Heart left ventricle (tissue), 16 donors: ENCODE results near the gene TMEM14A. TPM values are rescaled to one million over a fixed set of nuclear protein-coding genes. Genes with fewer than 3 reads are reported as not detected.

Source experiments
- ATAC-seq, 4 donors: fragments of 200-7000 bp; cut with Tn5 transposase; one replicate each; pipeline ENCODE4 v1.9.1; 2020 to 2022; ENCODE audit warnings: moderate library complexity in 4 of 4, mild to moderate bottlenecking in 3 of 4, moderate number of reproducible peaks in 1 of 4
- DNase-seq, 5 donors: peaks; one replicate each; pipeline ENCODE4 v3.0.0-alpha.2; 2020
- H3K27ac ChIP-seq, 12 donors: fragments of 200-600 bp; sonication (generic) in 4 of 12; one replicate each; pipeline versions ENCODE4 v1.5.0 to v1.8.0; 2016 to 2022; ENCODE audit warnings: mild to moderate bottlenecking in 2 of 12
- H3K27me3 ChIP-seq, 9 donors: fragments of 200-600 bp; sonication (generic) in 2 of 9; one replicate each; pipeline versions ENCODE4 v1.5.1 to v1.8.0; 2016 to 2022; ENCODE audit warnings: mild to moderate bottlenecking in 3 of 9
- H3K36me3 ChIP-seq, 9 donors: fragments of 200-600 bp; sonication (generic) in 2 of 9; one replicate each; pipeline versions ENCODE4 v1.5.0 to v1.8.0; 2018 to 2022; ENCODE audit warnings: mild to moderate bottlenecking in 2 of 9
- H3K4me1 ChIP-seq, 12 donors: fragments of 200-600 bp; sonication (generic) in 4 of 12; one replicate each; pipeline versions ENCODE4 v1.5.0 to v1.8.0; 2016 to 2022; ENCODE audit warnings: mild to moderate bottlenecking in 3 of 12
- H3K4me3 ChIP-seq, 12 donors: fragments of 200-600 bp; sonication (generic) in 4 of 12; one replicate each; pipeline versions ENCODE4 v1.5.0 to v1.8.0; 2017 to 2022; ENCODE audit warnings: mild to moderate bottlenecking in 9 of 12, moderate library complexity in 4 of 12
- H3K9me3 ChIP-seq, 12 donors: fragments of 200-600 bp; sonication (generic) in 4 of 12; one replicate each; pipeline versions ENCODE4 v1.5.0 to v1.8.0; 2016 to 2022; ENCODE audit warnings: mild to moderate bottlenecking in 1 of 12
- POLR2A ChIP-seq, 2 donors: fragments of 450-650 bp; IDR thresholded peaks; one replicate each; pipeline ENCODE4 v1.6.1; 2017; ENCODE audit warnings: antibody characterized with exemption in 2 of 2, mild to moderate bottlenecking in 2 of 2, moderate library complexity in 2 of 2
- WGBS, 4 donors: extraction: QIAGEN DNeasy Blood & Tissue Kit in 2 of 4; methylation state at CpG; one replicate each; pipeline versions ENCODE4 v1.1.5 to v1.1.7; 2013 to 2018; 5-methylcytosine and 5-hydroxymethylcytosine counted together
- intact Hi-C, 10 donors: fragments of 100-400 bp; cut with DNase I; formaldehyde crosslinking; loops; one replicate each; pipeline versions ENCODE4 v1.11.1 to v1.14.2; 2022
- polyA plus RNA-seq, 2 donors: library from polyadenylated mRNA; stranded (reverse); fragments of 200-250 nt; gene quantifications; one replicate each; pipeline ENCODE4 v1.2.3, GENCODE V29; 2013
- total RNA-seq, 9 donors: library from RNA; depleted of rRNA in 2 of 9; stranded (reverse); fragments of >200 nt in 2 of 9; fragmentation: NEBNext Ultra II Directional in 3 of 9; extraction: Animal tissue kit (Norgen Biotek cat#: 25700) in 3 of 9; gene quantifications; one replicate each; pipeline versions ENCODE4 v1.1.0 to v1.2.4, GENCODE V29; 2016 to 2023
- TF ChIP-seq, protein P1 (sequence below), 12 donors: fragments of 200-600 bp; sonication (generic) in 4 of 12; IDR thresholded peaks; one replicate each; pipeline versions ENCODE4 v1.5.0 to v1.8.0; 2018 to 2022; ENCODE audit warnings: antibody characterized with exemption in 12 of 12, mild to moderate bottlenecking in 5 of 12
- donor health status: ischemic (EF 13 %, LVEDD 7.1; RV severe dilation, severe dysfunction).
- donor health status: healthy with polysubstance abuse.
- donor health status: DM: no; HTN: yes; CAD: no.
- donor health status: DM: no; HTN: no; CAD: no.
- donor health status: ischemic (EF 25% LVEDD 6.9; RV normal size, moderate dysfunction).
- donor health status: ischemic (EF 25% LVEDD 5.7; RV mildly dilated, moderate dysfunction).
- donor health status: healthy.
- donor health status: DM: yes; HTN: yes; CAD: no.
- donor health status: ischemic (EF 35%, LVEDD 5.7; RV mildly dilated, moderate dysfunction).
- donor health status: nonischemic (EF 11% LVEDD 7.7; RV severe dilation, severe dysfunction).
- donor health status: DM: yes; HTN: yes; CAD: no.
- donor health status: PGD.
- donor health status: ischemic (EF 29% LVEDD 5.4; RV normal size, mild dysfunction).
- donor health status: nonischemic (EF 23%, LVEDD 6.1; RV moderate dilation, normal function).

TMEM14A gene
- total and polyA plus RNA-seq, 11 donors, result 5.0 to 13.5 (median 8.0) TPM

GRCh38 chr6:52639493-52639892 lies 31.4 kb upstream of the TMEM14A start:
- H3K27me3 ChIP-seq, result peaks cover 0 to 5% (median 0%) of the 10 kb centered on the region in 9 donors
- no peak for TF ChIP-seq POLR2A (IDR thresholded peaks at IDR 0.05)
- TF ChIP-seq, protein P1, sequence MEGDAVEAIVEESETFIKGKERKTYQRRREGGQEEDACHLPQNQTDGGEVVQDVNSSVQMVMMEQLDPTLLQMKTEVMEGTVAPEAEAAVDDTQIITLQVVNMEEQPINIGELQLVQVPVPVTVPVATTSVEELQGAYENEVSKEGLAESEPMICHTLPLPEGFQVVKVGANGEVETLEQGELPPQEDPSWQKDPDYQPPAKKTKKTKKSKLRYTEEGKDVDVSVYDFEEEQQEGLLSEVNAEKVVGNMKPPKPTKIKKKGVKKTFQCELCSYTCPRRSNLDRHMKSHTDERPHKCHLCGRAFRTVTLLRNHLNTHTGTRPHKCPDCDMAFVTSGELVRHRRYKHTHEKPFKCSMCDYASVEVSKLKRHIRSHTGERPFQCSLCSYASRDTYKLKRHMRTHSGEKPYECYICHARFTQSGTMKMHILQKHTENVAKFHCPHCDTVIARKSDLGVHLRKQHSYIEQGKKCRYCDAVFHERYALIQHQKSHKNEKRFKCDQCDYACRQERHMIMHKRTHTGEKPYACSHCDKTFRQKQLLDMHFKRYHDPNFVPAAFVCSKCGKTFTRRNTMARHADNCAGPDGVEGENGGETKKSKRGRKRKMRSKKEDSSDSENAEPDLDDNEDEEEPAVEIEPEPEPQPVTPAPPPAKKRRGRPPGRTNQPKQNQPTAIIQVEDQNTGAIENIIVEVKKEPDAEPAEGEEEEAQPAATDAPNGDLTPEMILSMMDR (IDR thresholded peaks at IDR 0.05), result no peak
- ATAC-seq, result no peak

GRCh38 chr6:52640170-52640569 lies 30.7 kb upstream of the TMEM14A start:
- H3K4me1 ChIP-seq, result peaks cover 0 to 22% (median 0%) of the 10 kb centered on the region in 12 donors
- WGBS, 4 donors, result 50 to 59% (median 54%) methylated on average over 11 of the region's 11 CpGs
- DNase-seq (no peak), ATAC-seq (peak in 2 of 4 donors; percentile 49 to 60)
- H3K27me3 ChIP-seq, result peaks cover 0 to 5% (median 0%) of the 10 kb centered on the region in 9 donors
- no peak overlapping the region for H3K27ac ChIP-seq
- H3K36me3 ChIP-seq, result no peaks in the 10 kb centered on the region
- intact Hi-C loops, result no loop called here
- TF ChIP-seq, protein P1 (IDR thresholded peaks at IDR 0.05), result no peak
- TF ChIP-seq POLR2A (IDR thresholded peaks at IDR 0.05), result no peak
- H3K4me3 ChIP-seq, result no peak overlapping the region
- no peaks in the 10 kb centered on the region for H3K9me3 ChIP-seq

More at GRCh38 chr6:52639493-52639892, 31.4 kb upstream of the TMEM14A start:
- 92 to 98% (median 94%) methylated on average over 2 of the region's 2 CpGs for WGBS, 4 donors
- intact Hi-C loops, result no loop called here
- Histone ChIP-seq H3K27ac (no peak overlapping the region), H3K4me3 (no peak overlapping the region), H3K9me3 (no peaks in the 10 kb centered on the region), H3K4me1 (peaks cover 0 to 22% (median 0%) of the 10 kb centered on the region in 12 donors), H3K36me3 (no peaks in the 10 kb centered on the region)
- DNase-seq, result no peak

DNA sequence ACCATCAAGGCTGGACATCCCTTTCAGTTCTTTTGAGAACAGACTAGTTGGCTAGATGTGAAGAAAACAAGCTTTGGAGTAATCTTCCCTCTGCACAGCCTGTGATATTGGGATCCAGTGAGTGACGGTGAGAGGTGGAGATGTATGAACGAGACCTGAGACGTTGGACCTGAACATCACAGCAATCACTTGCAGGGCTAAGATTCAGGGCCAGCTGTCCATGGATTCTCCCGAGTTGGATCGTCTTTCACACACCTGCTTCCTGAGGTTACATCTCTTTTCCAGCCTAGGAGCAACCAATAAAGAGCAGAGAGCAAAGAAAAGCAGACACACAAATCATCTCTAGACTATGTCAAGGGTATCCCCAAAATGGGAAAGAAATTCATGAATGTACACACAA lies 30.0 kb upstream of the TMEM14A start:
- Histone ChIP-seq H3K36me3 (no peaks in the 10 kb centered on the region), H3K9me3 (no peaks in the 10 kb centered on the region), H3K4me1 (peaks cover 0 to 22% (median 0%) of the 10 kb centered on the region in 12 donors), H3K27me3 (peaks cover 0 to 12% (median 0%) of the 10 kb centered on the region in 9 donors), H3K27ac (peak overlapping the region in 1 of 12 donors; percentile 69), H3K4me3 (no peak overlapping the region)
- TF ChIP-seq POLR2A (IDR thresholded peaks at IDR 0.05), result no peak
- TF ChIP-seq, protein P1 (IDR thresholded peaks at IDR 0.05), result no peak
- intact Hi-C loops, result no loop called here
- no peak for ATAC-seq
- no peak for DNase-seq
- 67 to 79% (median 68%) methylated on average over 5 of the region's 5 CpGs for WGBS, 4 donors

GRCh38 chr6:52641388-52641787 lies 29.5 kb upstream of the TMEM14A start:
- no peak for TF ChIP-seq POLR2A (IDR thresholded peaks at IDR 0.05)
- TF ChIP-seq, protein P1 (IDR thresholded peaks at IDR 0.05), result no peak
- no peak for ATAC-seq

More at GRCh38 chr6:52641388-52641787, 29.5 kb upstream of the TMEM14A start:
- Histone ChIP-seq H3K9me3 (no peaks in the 10 kb centered on the region), H3K27me3 (peaks cover 0 to 13% (median 0%) of the 10 kb centered on the region in 9 donors), H3K4me3 (no peak overlapping the region), H3K27ac (peak overlapping the region in 1 of 12 donors; percentile 69), H3K4me1 (peaks cover 0 to 22% (median 0%) of the 10 kb centered on the region in 12 donors), H3K36me3 (no peaks in the 10 kb centered on the region)
- intact Hi-C loops, result no loop called here
- DNase-seq, result no peak
